HepG2 (cell line): ENCODE measurements around the gene HTRA2. TPM values are rescaled to one million over a fixed set of nuclear protein-coding genes. Genes with fewer than 3 reads are reported as not detected.

ENCODE experiments used
- HBP1 ChIP-seq: IDR thresholded peaks from 2 replicates; pipeline ENCODE4 v1.6.1; 2016; ENCODE audit warnings: low read depth, control low read depth
- HIC2 ChIP-seq: sonication (generic); formaldehyde crosslinking; IDR thresholded peaks from 2 replicates; pipeline ENCODE4 v1.9.0; 2022; ENCODE audit warnings: low read depth, missing genetic modification reagents
- HNF4A ChIP-seq: sonication (generic); formaldehyde crosslinking; IDR thresholded peaks from 2 replicates; pipeline ENCODE4 v1.4.0; 2020; ENCODE audit warnings: missing genetic modification reagents
- IRF1 ChIP-seq: sonication (generic); formaldehyde crosslinking; IDR thresholded peaks from 2 replicates; pipeline ENCODE4 v1.4.0; 2020; ENCODE audit warnings: low read depth, mild to moderate bottlenecking, missing genetic modification reagents
- LCORL ChIP-seq, 2 experiments: fragments of 450-650 bp in 1 of 2; sonication (generic) in 1 of 2; formaldehyde crosslinking in 1 of 2; IDR thresholded peaks; 2 replicates each; pipeline versions ENCODE4 v1.5.0 to v1.6.1; 2017 to 2020; ENCODE audit warnings: antibody characterized with exemption in 1 of 2, missing genetic modification reagents in 1 of 2
- NFE2 ChIP-seq: sonication (generic); formaldehyde crosslinking; IDR thresholded peaks from 2 replicates; pipeline ENCODE4 v1.4.0; 2020; ENCODE audit warnings: missing genetic modification reagents
- PCBP2 ChIP-seq: fragments of 200-400 bp; formaldehyde crosslinking; optimal IDR thresholded peaks from 2 replicates; pipeline ENCODE3; 2018; ENCODE audit warnings: low read length, low read depth; ENCODE audit not compliant: poor library complexity, severe bottlenecking
- TAF1 ChIP-seq: sonication (generic); formaldehyde crosslinking; IDR thresholded peaks from 2 replicates; pipeline ENCODE4 v1.4.0; 2020; ENCODE audit warnings: missing genetic modification reagents
- TARDBP ChIP-seq: sonication (generic); formaldehyde crosslinking; IDR thresholded peaks from 2 replicates; pipeline ENCODE4 v1.8.0; 2022; ENCODE audit warnings: mild to moderate bottlenecking, missing genetic modification reagents
- THRA ChIP-seq: sonication (generic); formaldehyde crosslinking; IDR thresholded peaks from 2 replicates; pipeline ENCODE4 v1.4.0; 2020; ENCODE audit warnings: missing genetic modification reagents, borderline replicate concordance
- WIZ ChIP-seq: sonication (generic); formaldehyde crosslinking; IDR thresholded peaks from 2 replicates; pipeline ENCODE4 v1.5.1; 2020; ENCODE audit warnings: mild to moderate bottlenecking, missing genetic modification reagents
- ZHX2 ChIP-seq, 2 experiments: sonication (generic) in 1 of 2; formaldehyde crosslinking in 1 of 2; IDR thresholded peaks; 2 replicates each; pipeline versions ENCODE4 v1.6.1 to v1.9.0; 2014 to 2022; ENCODE audit warnings: antibody characterized with exemption in 1 of 2, borderline replicate concordance in 1 of 2, inconsistent platforms in 1 of 2, low read depth in 1 of 2, missing genetic modification reagents in 1 of 2
- ZNF343 ChIP-seq: sonication (generic); formaldehyde crosslinking; IDR thresholded peaks from 2 replicates; pipeline ENCODE4 v1.4.0; 2020; ENCODE audit warnings: mild to moderate bottlenecking, missing genetic modification reagents
- ZNF547 ChIP-seq: sonication (generic); formaldehyde crosslinking; IDR thresholded peaks from 2 replicates; pipeline ENCODE4 v1.5.1; 2020; ENCODE audit warnings: mild to moderate bottlenecking, missing genetic modification reagents
- ZNF644 ChIP-seq: IDR thresholded peaks from 2 replicates; pipeline ENCODE4 v1.6.1; 2016; ENCODE audit warnings: low read depth
- ZNF652 ChIP-seq: IDR thresholded peaks from 2 replicates; pipeline ENCODE4 v1.6.1; 2016; ENCODE audit warnings: low read depth, borderline replicate concordance
- ZNF792 ChIP-seq: IDR thresholded peaks from 2 replicates; pipeline ENCODE4 v1.6.1; 2016
- polyA plus RNA-seq, 8 experiments: library from polyadenylated mRNA; depleted of rRNA in 3 of 8; stranded (reverse) in 7 of 8; unstranded in 1 of 8; fragments of >200 nt; fragmentation: Illumina TruSeq in 4 of 8; extraction: Trizol in 4 of 8; gene quantifications; 2 replicates each; pipeline versions ENCODE4 v1.2.1 to v1.2.3, GENCODE V29; 2011 to 2016; ENCODE audit warnings: low read depth in 4 of 8, missing spikeins in 1 of 8, mixed read lengths in 1 of 8; ENCODE audit not compliant: insufficient read depth in 1 of 8
- total RNA-seq, 5 experiments: library from RNA; depleted of rRNA; stranded (reverse); fragments of >200 nt; fragmentation: Illumina TruSeq; extraction: Trizol; gene quantifications; 2 replicates each; pipeline ENCODE4 v1.2.3, GENCODE V29; 2016; ENCODE audit warnings: low read depth in 1 of 5

HTRA2 gene
- total and polyA plus RNA-seq, 2 of the 13 experiments (the other 11 are each of a cell fraction or from before 2014, with no cell fraction given): 47.7 to 50.3 TPM

- no peak for TF ChIP-seq IRF1 (CRISPR knock-in tag)
- no peak; the same call in 1 of the 2 replicates for TF ChIP-seq ZNF547 (CRISPR knock-in tag)
- TF ChIP-seq ZHX2 (IDR thresholded peaks at IDR 0.05; ENCODE audit: low read depth): peak; percentile 87
- no peak for TF ChIP-seq ZHX2 (CRISPR knock-in tag; IDR thresholded peaks at IDR 0.05; ENCODE audit: borderline replicate concordance)
- no peak for TF ChIP-seq NFE2 (CRISPR knock-in tag)
- TF ChIP-seq HNF4A (CRISPR knock-in tag): peak; percentile 50
- TF ChIP-seq ZNF652 (CRISPR knock-in tag): no peak
- 0 out of 2 replicates have a peak, but pooled peaks have one; percentile 55 for TF ChIP-seq HIC2 (CRISPR knock-in tag)
- no peak; the same call in 1 of the 2 replicates for TF ChIP-seq WIZ (CRISPR knock-in tag)
- TF ChIP-seq ZNF792 (CRISPR knock-in tag): peak; percentile 56; the same call in 1 of the 2 replicates
- TF ChIP-seq LCORL (IDR thresholded peaks at IDR 0.05): no peak
- TF ChIP-seq LCORL (CRISPR knock-in tag; IDR thresholded peaks at IDR 0.05): peak; percentile 56; the same call in 1 of the 2 replicates
- TF ChIP-seq TAF1 (CRISPR knock-in tag): peak; percentile 91
- TF ChIP-seq ZNF644 (CRISPR knock-in tag): 0 out of 2 replicates have a peak, but pooled peaks have one; percentile 42
- no peak for TF ChIP-seq PCBP2
- peak; percentile 69; the same call in 1 of the 2 replicates for TF ChIP-seq ZNF343 (CRISPR knock-in tag)
- TF ChIP-seq HBP1 (CRISPR knock-in tag): 0 out of 2 replicates have a peak, but pooled peaks have one; percentile 44
- no peak; the same call in 1 of the 2 replicates for TF ChIP-seq TARDBP
- TF ChIP-seq THRA: peak; percentile 97
These were observed 22.4 kb upstream of the HTRA2 start, which contains the start of gene PCGF1 (continued) for GRCh38 chr2:74507145-74507925.
